Measurements from ENCODE around the gene APOH. TPM values are rescaled to one million over a fixed set of nuclear protein-coding genes. Genes with fewer than 3 reads are reported as not detected.

Gene APOH
- not detected in 2 replicates for total RNA-seq

GRCh38 chr17:66228887-66229782 is at the start of gene APOH:
Gene APOH (minus strand): TSS chr17:66229415. CDS start chr17:66229379, 36 bp downstream.

GRCh38 chr17:66191593-66192377 is 37.4 kb downstream of the APOH start, which contains the start of gene CEP112:
Gene CEP112 (minus strand): TSS chr17:66192133.

Other genes with a start within 250 kb of the APOH start
- 7.5 and 10.0 TPM in 2 replicates for gene CEP112, start 37.3 kb downstream of the APOH start, total RNA-seq
- gene PRKCA, start 73.2 kb upstream of the APOH start, total RNA-seq: 6.8 and 10.3 TPM in 2 replicates

Data from epithelial cell of umbilical artery (primary cell).